GM21526 (cell line): Measurements from ENCODE around the gene CD109.
"Not testable (repeated sequence)": the region's sequence is repeated elsewhere in the genome, so short reads cannot be mapped to it uniquely, and the experiment has no call there.

ENCODE experiments used
- ATAC-seq: cut with Tn5 transposase; IDR thresholded peaks from one replicate; pipeline ENCODE4 v1.9.1; 2021; ENCODE audit warnings: moderate library complexity; ENCODE audit not compliant: unreplicated experiment, low FRiP score

Gene CD109

GRCh38 chr6:73769976-73770375, 74.0 kb downstream of the CD109 start:
- no peak for ATAC-seq

GRCh38 chr6:73774311-73774774, 78.3 kb downstream of the CD109 start:
- no peak for ATAC-seq

- no peak for ATAC-seq
Observed at GRCh38 chr6:73779943-73780342, 83.9 kb downstream of the CD109 start.

- no peak for ATAC-seq
Observed at GRCh38 chr6:73782911-73783310, 86.9 kb downstream of the CD109 start.

- ATAC-seq, result no peak
Observed at GRCh38 chr6:73784726-73785505, 88.9 kb downstream of the CD109 start.

GRCh38 chr6:73790574-73790973, 94.6 kb downstream of the CD109 start:
- no peak for ATAC-seq

GRCh38 chr6:73791336-73791735, 95.3 kb downstream of the CD109 start:
- ATAC-seq, result no peak

- ATAC-seq, result no peak
Observed at GRCh38 chr6:73792738-73793137, 96.7 kb downstream of the CD109 start.

GRCh38 chr6:73796881-73797280, 100.9 kb downstream of the CD109 start:
- no peak for ATAC-seq

GRCh38 chr6:73797861-73798260, 101.9 kb downstream of the CD109 start:
- ATAC-seq, result no peak

- ATAC-seq, result peak; percentile 72
Observed at GRCh38 chr6:73798592-73798991, 102.6 kb downstream of the CD109 start.

GRCh38 chr6:73800997-73801396, 105.0 kb downstream of the CD109 start:
- ATAC-seq, result no peak

GRCh38 chr6:73801652-73802268, 105.8 kb downstream of the CD109 start:
- no peak for ATAC-seq

- no peak for ATAC-seq
Observed at GRCh38 chr6:73802366-73802765, 106.4 kb downstream of the CD109 start.

GRCh38 chr6:73803562-73804241, 107.7 kb downstream of the CD109 start:
- no peak for ATAC-seq

GRCh38 chr6:73805221-73805620, 109.2 kb downstream of the CD109 start:
- ATAC-seq, result not testable (repeated sequence)

- ATAC-seq, result not testable (repeated sequence)
Observed at GRCh38 chr6:73805982-73806381, 110.0 kb downstream of the CD109 start.

GRCh38 chr6:73811706-73812105, 115.7 kb downstream of the CD109 start:
- ATAC-seq, result no peak

GRCh38 chr6:73817253-73817652, 121.2 kb downstream of the CD109 start:
- peak; percentile 55 for ATAC-seq

GRCh38 chr6:73823046-73823735, 127.2 kb downstream of the CD109 start:
- no peak for ATAC-seq

- no peak for ATAC-seq
Observed at GRCh38 chr6:73823832-73824231, 127.8 kb downstream of the CD109 start.
